SK-N-SH (cell line): Measurements from ENCODE around the gene ZSWIM1. TPM values are rescaled to one million over a fixed set of nuclear protein-coding genes. Genes with fewer than 3 reads are reported as not detected.

Experiments used
- CTCF ChIA-PET: fragments of 300-600, 350-600 bp; formaldehyde crosslinking; extraction: SDS; loops from one replicate; lab custom pipeline; 2021; lab: Yijun Ruan, JAX
- POLR2A ChIA-PET: fragments of 350-600 bp; sonication (Branson Sonifier 250); formaldehyde crosslinking; extraction: SDS; loops from one replicate; lab custom pipeline; 2020; ENCODE audit warnings: antibody characterized with exemption, inconsistent platforms; lab: Yijun Ruan, JAX
- DNase-seq: peaks from one replicate; pipeline ENCODE4 v3.0.0; 2012
- H2AFZ ChIP-seq: fragments of 200-600 bp; sonication (generic); 2 replicates; pipeline ENCODE4 v1.8.1; 2016; ENCODE audit warnings: antibody characterized with exemption, mild to moderate bottlenecking, low read depth
- H3F3A ChIP-seq: fragments of 200-600 bp; sonication (generic); replicated peaks from 2 replicates; pipeline ENCODE3; 2016; ENCODE audit warnings: antibody characterized with exemption, mild to moderate bottlenecking; ENCODE audit not compliant: insufficient read depth
- H3K27ac ChIP-seq, 2 experiments: fragments of 200-500 bp in 1 of 2; fragments of 200-600 bp in 1 of 2; sonication (Bioruptor generic) in 1 of 2; sonication (generic), shearing (Covaris generic) in 1 of 2; 2 replicates each; pipeline versions ENCODE4 v1.5.1 to v1.6.1; 2014 to 2016; ENCODE audit warnings: low read depth in 2 of 2, inconsistent platforms in 1 of 2, low read length in 1 of 2, mild to moderate bottlenecking in 1 of 2, mixed read lengths in 1 of 2
- H3K27me3 ChIP-seq: fragments of 200-600 bp; sonication (generic), shearing (Covaris generic); 2 replicates; pipeline ENCODE4 v1.6.1; 2016; ENCODE audit warnings: mixed run types; ENCODE audit not compliant: insufficient read depth
- H3K36me3 ChIP-seq, 2 experiments: fragments of 200-500 bp in 1 of 2; fragments of 200-600 bp in 1 of 2; sonication (Bioruptor generic) in 1 of 2; sonication (generic) in 1 of 2; replicated peaks in 1 of 2; 2 replicates each; pipeline versions ENCODE3 to v1.5.1; 2014 to 2016; ENCODE audit warnings: low read length in 1 of 2, mild to moderate bottlenecking in 1 of 2; ENCODE audit not compliant: insufficient read depth in 2 of 2, control insufficient read depth in 1 of 2
- H3K4me1 ChIP-seq, 2 experiments: fragments of 200-500 bp in 1 of 2; fragments of 200-600 bp in 1 of 2; sonication (Bioruptor generic) in 1 of 2; sonication (generic), shearing (Covaris generic) in 1 of 2; 2 replicates each; pipeline versions ENCODE4 v1.5.1 to v1.6.1; 2014 to 2016; ENCODE audit warnings: low read depth in 1 of 2, low read length in 1 of 2, mixed run types in 1 of 2; ENCODE audit not compliant: insufficient read depth in 2 of 2, control insufficient read depth in 1 of 2
- H3K4me2 ChIP-seq: fragments of 200-600 bp; sonication (generic), shearing (Covaris generic); 2 replicates; pipeline ENCODE4 v1.6.1; 2017; ENCODE audit warnings: mixed run types
- H3K4me3 ChIP-seq, 2 experiments: fragments of 200-500 bp in 1 of 2; fragments of 200-600 bp in 1 of 2; sonication (Bioruptor generic) in 1 of 2; sonication (generic), shearing (Covaris generic) in 1 of 2; 2 replicates each; pipeline versions ENCODE4 v1.5.1 to v1.8.1; 2014 to 2016; ENCODE audit warnings: low read depth in 2 of 2, inconsistent platforms in 1 of 2, low read length in 1 of 2, mild to moderate bottlenecking in 1 of 2, mixed read lengths in 1 of 2, moderate library complexity in 1 of 2
- H3K79me2 ChIP-seq: fragments of 200-600 bp; sonication (generic); 2 replicates; pipeline ENCODE4 v1.8.1; 2017; ENCODE audit warnings: mild to moderate bottlenecking; ENCODE audit not compliant: insufficient read depth
- H3K9ac ChIP-seq: fragments of 200-600 bp; sonication (generic); 2 replicates; pipeline ENCODE4 v1.6.1; 2017; ENCODE audit warnings: mixed run types
- H3K9me2 ChIP-seq: fragments of 200-600 bp; sonication (generic); 2 replicates; pipeline ENCODE4 v1.6.1; 2017; ENCODE audit warnings: mixed run types
- H3K9me3 ChIP-seq: fragments of 200-600 bp; sonication (generic); 2 replicates; pipeline ENCODE4 v1.6.1; 2017; ENCODE audit warnings: mixed run types, mild to moderate bottlenecking, moderate library complexity
- H4K20me1 ChIP-seq: fragments of 200-600 bp; sonication (generic); 2 replicates; pipeline ENCODE4 v1.6.1; 2017; ENCODE audit warnings: mild to moderate bottlenecking, mixed run types; ENCODE audit not compliant: insufficient read depth
- ELF1 ChIP-seq: IDR thresholded peaks from 2 replicates; pipeline ENCODE4 v1.4.0; 2012
- EZH2phosphoT487 ChIP-seq: fragments of 200-600 bp; sonication (generic); IDR thresholded peaks from 2 replicates; pipeline ENCODE4 v1.6.1; 2017; ENCODE audit warnings: low read depth, mixed run types, mild to moderate bottlenecking, antibody characterized with exemption, moderate library complexity, borderline replicate concordance
- FOSL2 ChIP-seq: IDR thresholded peaks from 2 replicates; pipeline ENCODE4 v1.4.0; 2012; ENCODE audit warnings: low read depth, mild to moderate bottlenecking, moderate library complexity, borderline replicate concordance
- MEF2A ChIP-seq: IDR thresholded peaks from 2 replicates; pipeline ENCODE4 v1.4.0; 2012; ENCODE audit warnings: low read depth, borderline replicate concordance
- MXI1 ChIP-seq: IDR thresholded peaks from 2 replicates; pipeline ENCODE4 v1.6.1; 2012; ENCODE audit warnings: mild to moderate bottlenecking, low read depth, low read length, improper control_type of control experiment
- NFIC ChIP-seq: IDR thresholded peaks from 2 replicates; pipeline ENCODE4 v1.4.0; 2012; ENCODE audit warnings: borderline replicate concordance
- PBX3 ChIP-seq: IDR thresholded peaks from 2 replicates; pipeline ENCODE4; 2012
- RAD21 ChIP-seq: IDR thresholded peaks from 2 replicates; pipeline ENCODE4 v1.6.1; 2012; ENCODE audit warnings: mild to moderate bottlenecking, low read length
- REST ChIP-seq: IDR thresholded peaks from 2 replicates; pipeline ENCODE4 v1.6.1; 2012; ENCODE audit warnings: mild to moderate bottlenecking, low read depth, low read length, moderate library complexity
- TAF1 ChIP-seq: IDR thresholded peaks from 2 replicates; pipeline ENCODE4 v1.6.1; 2012; ENCODE audit warnings: low read depth, mild to moderate bottlenecking, low read length, moderate library complexity, borderline replicate concordance
- TCF12 ChIP-seq: IDR thresholded peaks from 2 replicates; pipeline ENCODE4 v1.4.0; 2012
- USF1 ChIP-seq: IDR thresholded peaks from 2 replicates; pipeline ENCODE4 v1.4.0; 2012; ENCODE audit warnings: low read depth, borderline replicate concordance
- USF2 ChIP-seq: fragments of 150-350 bp; IDR thresholded peaks from 2 replicates; pipeline ENCODE4 v1.6.1; 2017; ENCODE audit warnings: antibody characterized with exemption, low read length, low read depth, borderline replicate concordance
- ZBTB33 ChIP-seq: IDR thresholded peaks from 2 replicates; pipeline ENCODE4 v1.4.0; 2012; ENCODE audit warnings: low read depth, borderline replicate concordance
- WGBS: methylation state at CpG from one replicate; pipeline ENCODE4 v1.1.6; 2017; ENCODE audit warnings: low lambda C conversion rate; 5-methylcytosine and 5-hydroxymethylcytosine counted together
- polyA plus RNA-seq, 3 experiments: library from polyadenylated mRNA; depleted of rRNA; stranded (reverse); fragments of >200 nt; gene quantifications; 2 replicates each; pipeline ENCODE4 v1.2.3, GENCODE V29; 2012

ZSWIM1 gene
- polyA plus RNA-seq, 1 of the 3 experiments (the other 2 are of a cell fraction): 1.8 TPM

- no peak overlapping the region for H3K4me3 ChIP-seq
- peaks cover 12% of the 10 kb centered on the region for H3F3A ChIP-seq
- no peaks in the 10 kb centered on the region for H3K27me3 ChIP-seq
- H3K27ac ChIP-seq: no peak overlapping the region
- 100% methylated on average over 2 of the region's 2 CpGs for WGBS
- H3K4me1 ChIP-seq: peaks cover 7 to 8% of the 10 kb centered on the region in 2 experiments; a peak in 1 of 4 replicates
- CTCF ChIA-PET: interaction anchor here (0.9 to 2.0 kb wide), 2 partner anchors 16 to 18 kb away, joined by 3 to 8 read pairs; no protein-coding TSS in a partner anchor
- peaks cover 30% of the 10 kb centered on the region in 2 experiments for H3K36me3 ChIP-seq
- no peak for DNase-seq
- no peaks in the 10 kb centered on the region for H3K9me2 ChIP-seq
- no peak overlapping the region for H3K9ac ChIP-seq
- POLR2A ChIA-PET: interaction anchor here (1.1 to 1.3 kb wide), 2 partner anchors 8 to 11 kb away, joined by 3 to 4 read pairs; no protein-coding TSS in a partner anchor
- no peaks in the 10 kb centered on the region; the same call in 1 of the 2 replicates for H4K20me1 ChIP-seq
- peaks cover 10% of the 10 kb centered on the region for H3K79me2 ChIP-seq
- no peak overlapping the region for H2AFZ ChIP-seq
- TF ChIP-seq PBX3 (no peak), USF2 (no peak), ELF1 (no peak), TAF1 (no peak), REST (no peak)
- H3K9me3 ChIP-seq: no peaks in the 10 kb centered on the region
- H3K4me2 ChIP-seq: no peak overlapping the region
Measured at GRCh38 chr20:45908084-45908483, 27.1 kb downstream of the ZSWIM1 start.

- Histone ChIP-seq H3K9me2 (no peaks in the 10 kb centered on the region), H3K9ac (no peak overlapping the region), H3K27ac (no peak overlapping the region), H3K36me3 (peaks cover 21 to 24% of the 10 kb centered on the region in 2 experiments), H3F3A (peaks cover 9% of the 10 kb centered on the region), H3K4me3 (no peak overlapping the region), H3K27me3 (no peaks in the 10 kb centered on the region), H3K9me3 (no peaks in the 10 kb centered on the region), H3K4me1 (peaks cover 7 to 8% of the 10 kb centered on the region in 2 experiments; a peak in 1 of 4 replicates), H3K79me2 (peaks cover 10% of the 10 kb centered on the region), H4K20me1 (no peaks in the 10 kb centered on the region; the same call in 1 of the 2 replicates), H3K4me2 (0 out of 2 replicates have a peak overlapping the region, but pooled peaks have one; percentile 55), H2AFZ (no peak overlapping the region)
- CTCF ChIA-PET: interaction anchor here (1.1 to 2.0 kb wide), 4 partner anchors 17 to 75 kb away, joined by 3 to 13 read pairs (median 4); partner anchors contain the start of genes CTSA and NEURL2
- DNase-seq: no peak
- WGBS: 91% methylated on average over 9 of the region's 12 CpGs
- POLR2A ChIA-PET: interaction anchor here (1.0 to 3.2 kb wide), 2 partner anchors 25 to 121 kb away, joined by 3 to 46 read pairs; partner anchors contain the start of gene PCIF1
- TF ChIP-seq FOSL2 (no peak), USF2 (no peak), MEF2A (no peak), ZBTB33 (no peak), RAD21 (no peak), USF1 (no peak), TAF1 (no peak), NFIC (no peak), TCF12 (no peak), EZH2phosphoT487 (no peak), PBX3 (no peak), MXI1 (no peak)
Measured at GRCh38 chr20:45909336-45909808, 28.3 kb downstream of the ZSWIM1 start.
